ENCODE results near the gene STK35. TPM values are rescaled to one million over a fixed set of nuclear protein-coding genes. Genes with fewer than 3 reads are reported as not detected.
"Not testable (repeated sequence)": the region's sequence is repeated elsewhere in the genome, so short reads cannot be mapped to it uniquely, and the experiment has no call there.

Gene STK35
- total RNA-seq, 2 experiments from 2014 or later: 18.0 to 18.4 TPM

DNA sequence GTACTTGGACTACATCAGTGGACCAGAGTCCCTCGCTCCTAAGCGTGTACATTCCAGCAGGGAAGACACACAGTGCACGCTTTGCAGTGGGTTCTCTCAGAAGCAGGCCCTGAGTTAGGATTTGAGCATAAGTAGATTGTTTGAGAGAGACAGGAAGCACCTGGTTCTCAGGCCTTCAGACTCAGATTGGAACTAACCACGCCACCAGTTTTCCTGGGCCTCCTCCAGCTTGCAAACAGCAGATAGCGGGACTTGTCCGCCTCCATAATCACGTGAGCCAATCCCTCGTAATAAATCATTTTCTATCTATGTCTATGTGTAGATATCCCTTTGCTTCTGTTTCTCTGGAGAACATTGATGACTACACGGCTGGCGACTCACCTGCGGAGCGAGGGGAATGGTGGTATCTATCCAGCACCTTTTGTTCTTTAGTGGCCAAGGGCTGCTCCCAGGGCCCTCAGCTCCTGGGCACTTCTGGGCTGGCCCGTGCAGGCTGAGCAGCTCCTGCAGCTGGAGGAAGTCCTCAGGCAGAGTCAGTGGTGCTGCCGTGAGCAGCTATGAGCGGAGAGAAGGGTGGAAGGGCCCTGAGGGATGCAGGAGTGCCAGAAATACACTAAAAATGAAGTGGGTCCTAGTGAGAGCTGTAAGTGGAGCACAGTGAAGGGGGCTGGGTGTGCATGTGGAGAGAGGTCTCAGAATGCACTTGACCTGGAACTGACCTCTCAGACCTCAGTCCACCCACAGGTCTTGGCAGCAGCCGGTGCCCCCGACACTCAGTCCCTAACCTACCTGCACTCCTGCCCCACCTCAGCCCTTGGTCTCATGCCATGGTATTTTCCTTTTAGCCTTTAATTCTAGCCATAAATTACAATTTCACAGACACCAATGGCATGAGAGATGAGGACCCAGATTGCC is 76.9 kb downstream of the STK35 start:
- no peaks in the 10 kb centered on the region for H3K9me3 Mint-ChIP-seq
- ChIA-PET POLR2A (no interaction called here), CTCF (no interaction called here)
- intact Hi-C loops (cut with micrococcal nuclease): no loop called here
- no peaks in the 10 kb centered on the region for H3K4me1 Mint-ChIP-seq (ENCODE audit: low read depth)
- no peak for DNase-seq
- H3K27me3 Mint-ChIP-seq: peaks cover 6% of the 10 kb centered on the region
- H3K27ac Mint-ChIP-seq: no peak overlapping the region
- no peak overlapping the region for H3K4me3 Mint-ChIP-seq
- ATAC-seq: no peak
- no peaks in the 10 kb centered on the region for H3K36me3 Mint-ChIP-seq (ENCODE audit: low read depth)
- TF ChIP-seq, protein P1, sequence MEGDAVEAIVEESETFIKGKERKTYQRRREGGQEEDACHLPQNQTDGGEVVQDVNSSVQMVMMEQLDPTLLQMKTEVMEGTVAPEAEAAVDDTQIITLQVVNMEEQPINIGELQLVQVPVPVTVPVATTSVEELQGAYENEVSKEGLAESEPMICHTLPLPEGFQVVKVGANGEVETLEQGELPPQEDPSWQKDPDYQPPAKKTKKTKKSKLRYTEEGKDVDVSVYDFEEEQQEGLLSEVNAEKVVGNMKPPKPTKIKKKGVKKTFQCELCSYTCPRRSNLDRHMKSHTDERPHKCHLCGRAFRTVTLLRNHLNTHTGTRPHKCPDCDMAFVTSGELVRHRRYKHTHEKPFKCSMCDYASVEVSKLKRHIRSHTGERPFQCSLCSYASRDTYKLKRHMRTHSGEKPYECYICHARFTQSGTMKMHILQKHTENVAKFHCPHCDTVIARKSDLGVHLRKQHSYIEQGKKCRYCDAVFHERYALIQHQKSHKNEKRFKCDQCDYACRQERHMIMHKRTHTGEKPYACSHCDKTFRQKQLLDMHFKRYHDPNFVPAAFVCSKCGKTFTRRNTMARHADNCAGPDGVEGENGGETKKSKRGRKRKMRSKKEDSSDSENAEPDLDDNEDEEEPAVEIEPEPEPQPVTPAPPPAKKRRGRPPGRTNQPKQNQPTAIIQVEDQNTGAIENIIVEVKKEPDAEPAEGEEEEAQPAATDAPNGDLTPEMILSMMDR (IDR thresholded peaks at IDR 0.05): no peak

DNA sequence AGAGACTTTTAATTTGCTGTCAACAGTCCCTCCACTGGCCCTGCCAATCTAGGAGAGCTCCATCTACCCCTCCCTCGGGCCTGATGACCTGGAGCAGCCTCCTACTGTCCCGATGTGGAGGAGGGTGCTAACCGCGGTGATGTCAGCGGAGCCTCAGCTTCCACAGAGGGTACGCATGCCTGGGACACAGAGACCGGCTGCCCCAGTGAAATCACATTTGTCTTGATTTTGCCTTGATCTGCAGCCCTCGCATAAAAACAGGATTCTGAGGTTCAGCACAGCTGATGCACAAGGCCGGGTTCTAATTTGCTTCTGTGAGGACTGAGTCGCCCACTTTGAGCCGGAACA is 77.6 kb downstream of the STK35 start:
- ATAC-seq (no peak), DNase-seq (no peak)
- peaks cover 6% of the 10 kb centered on the region for H3K27me3 Mint-ChIP-seq
- no peak overlapping the region for H3K4me3 Mint-ChIP-seq
- ChIA-PET POLR2A (no interaction called here), CTCF (interaction anchor here (0.9 kb wide), 1 partner anchor 172 kb away, joined by 3 read pairs; no protein-coding TSS in a partner anchor)
- H3K9me3 Mint-ChIP-seq: no peaks in the 10 kb centered on the region
- no peak overlapping the region for H3K27ac Mint-ChIP-seq
- H3K4me1 Mint-ChIP-seq (ENCODE audit: low read depth): no peaks in the 10 kb centered on the region
- TF ChIP-seq, protein P1 (IDR thresholded peaks at IDR 0.05): no peak
- no peaks in the 10 kb centered on the region for H3K36me3 Mint-ChIP-seq (ENCODE audit: low read depth)
- intact Hi-C loops (cut with micrococcal nuclease): no loop called here

DNA sequence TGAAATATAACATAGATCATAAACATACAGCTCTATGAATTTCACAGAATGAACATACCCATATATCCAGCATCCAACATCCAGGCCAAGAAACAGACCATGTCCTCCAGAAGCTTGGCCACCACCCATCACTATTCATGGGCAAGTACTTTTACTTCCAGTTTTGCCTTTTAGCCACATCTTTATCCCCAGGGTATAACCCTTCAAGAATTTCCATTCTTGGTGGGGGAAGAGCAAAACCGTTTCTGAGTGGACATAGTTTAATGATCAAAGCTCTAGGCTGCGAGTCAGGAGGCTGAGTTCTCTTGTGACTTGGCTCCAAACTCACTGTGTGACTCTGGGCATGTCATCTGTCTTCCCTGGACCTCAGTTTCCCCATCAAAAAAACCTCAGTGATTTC is 78.3 kb downstream of the STK35 start:
- Mint-ChIP-seq H3K27me3 (peaks cover 4% of the 10 kb centered on the region), H3K4me1 (ENCODE audit: low read depth) (no peaks in the 10 kb centered on the region), H3K4me3 (no peak overlapping the region), H3K27ac (no peak overlapping the region), H3K36me3 (ENCODE audit: low read depth) (no peaks in the 10 kb centered on the region), H3K9me3 (no peaks in the 10 kb centered on the region)
- POLR2A ChIA-PET: no interaction called here
- TF ChIP-seq, protein P1 (IDR thresholded peaks at IDR 0.05): no peak
- intact Hi-C loops (cut with micrococcal nuclease): no loop called here
- CTCF ChIA-PET: interaction anchor here (0.9 to 5.8 kb wide), 2 partner anchors 8 to 172 kb away, joined by 3 to 38 read pairs; no protein-coding TSS in a partner anchor
- DNase-seq (no peak), ATAC-seq (no peak)

DNA sequence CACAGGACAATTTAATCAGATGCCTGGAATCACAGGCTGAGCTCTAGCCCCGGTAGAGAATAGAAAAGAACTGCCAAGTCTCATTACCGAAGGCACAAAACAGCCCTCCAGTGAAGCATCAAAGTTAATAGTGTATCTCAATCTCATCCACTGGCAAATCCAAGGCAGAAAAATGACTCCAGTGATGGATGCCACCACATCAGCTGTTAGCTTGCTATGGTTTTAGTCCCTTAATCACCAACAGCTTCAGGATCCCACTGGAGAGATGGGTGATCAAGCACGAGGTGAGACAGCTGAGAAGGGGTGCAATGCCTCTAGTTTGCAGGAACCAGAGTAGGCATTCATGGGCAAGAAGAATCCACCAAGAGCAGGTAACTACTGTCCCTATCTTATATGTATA is 81.8 kb downstream of the STK35 start:
- H3K27me3 Mint-ChIP-seq: peaks cover 4% of the 10 kb centered on the region
- H3K27ac Mint-ChIP-seq: no peak overlapping the region
- no peak overlapping the region for H3K4me3 Mint-ChIP-seq
- H3K36me3 Mint-ChIP-seq (ENCODE audit: low read depth): no peaks in the 10 kb centered on the region
- TF ChIP-seq, protein P1 (IDR thresholded peaks at IDR 0.05): no peak
- ChIA-PET CTCF (interaction anchor here (0.7 to 5.8 kb wide), 4 partner anchors 11 to 218 kb away, joined by 3 to 38 read pairs (median 4); no protein-coding TSS in a partner anchor), POLR2A (interaction anchor here (0.6 kb wide), 1 partner anchor 361 kb away, joined by 4 read pairs; no protein-coding TSS in a partner anchor)
- H3K9me3 Mint-ChIP-seq: peaks cover 6% of the 10 kb centered on the region
- H3K4me1 Mint-ChIP-seq (ENCODE audit: low read depth): no peaks in the 10 kb centered on the region
- intact Hi-C loops (cut with micrococcal nuclease): no loop called here
- DNase-seq (no peak), ATAC-seq (no peak)

DNA sequence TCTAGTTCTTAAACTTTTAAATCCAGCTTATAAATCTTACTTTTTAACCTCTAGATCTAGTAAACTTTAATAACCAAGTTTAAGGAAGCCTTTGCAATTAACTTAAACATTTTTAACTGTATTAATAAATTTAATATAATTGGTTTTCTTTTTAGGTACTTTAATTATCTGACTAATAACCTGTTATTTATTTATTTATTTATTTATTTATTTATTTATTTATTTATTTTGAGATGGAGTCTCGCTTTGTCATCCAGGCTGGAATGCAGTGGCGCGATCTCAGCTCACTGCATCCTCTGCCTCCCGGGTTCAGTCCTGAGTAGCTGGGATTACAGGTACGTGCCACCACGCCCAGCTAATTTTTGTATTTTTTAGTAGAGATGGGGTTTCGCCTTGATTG is 83.3 kb downstream of the STK35 start:
- H3K4me3 Mint-ChIP-seq: not testable (repeated sequence)

More for the DNA sequence above, 83.3 kb downstream of the STK35 start:
- H3K36me3 Mint-ChIP-seq (ENCODE audit: low read depth); H3K27ac Mint-ChIP-seq; H3K9me3 Mint-ChIP-seq; H3K4me1 Mint-ChIP-seq (ENCODE audit: low read depth); H3K27me3 Mint-ChIP-seq; POLR2A ChIA-PET; DNase-seq; intact Hi-C loops (cut with micrococcal nuclease); ATAC-seq: not testable (repeated sequence)
- CTCF ChIA-PET: interaction anchor here (1.0 to 5.8 kb wide), 2 partner anchors 13 to 220 kb away, joined by 3 to 38 read pairs; no protein-coding TSS in a partner anchor

Data from activated CD8-positive, alpha-beta T cell treated with anti-CD3 and anti-CD28 coated beads for 36 hours (primary cell).